Naive B cell (primary cell): ENCODE data around the gene SEBOX. TPM values are rescaled to one million over a fixed set of nuclear protein-coding genes. Genes with fewer than 3 reads are reported as not detected.

ENCODE experiments used
- ATAC-seq, 2 donors: fragments of 150-1000 bp; cut with Tn5 transposase; 2 replicates each; pipeline ENCODE4 v1.10.0; 2021; ENCODE audit warnings: low read depth in 2 of 2, mild to moderate bottlenecking in 2 of 2, moderate library complexity in 2 of 2
- DNase-seq: peaks from one replicate; pipeline ENCODE4 v3.0.0; 2022
- H3K27ac Mint-ChIP-seq, 6 donors: one replicate each; pipeline ENCODE4 v1.8.0; 2020 to 2022; ENCODE audit warnings: mild to moderate bottlenecking in 6 of 6, mixed read lengths in 6 of 6, moderate library complexity in 5 of 6, inconsistent platforms in 2 of 6
- H3K27me3 Mint-ChIP-seq, 3 donors: one replicate each; pipeline ENCODE4 v1.8.0; 2021 to 2022; ENCODE audit warnings: mixed read lengths in 3 of 3, mild to moderate bottlenecking in 1 of 3
- H3K36me3 Mint-ChIP-seq, 2 donors: one replicate each; pipeline ENCODE4 v1.8.0; 2020 to 2022; ENCODE audit warnings: mixed read lengths in 2 of 2, inconsistent platforms in 1 of 2, mild to moderate bottlenecking in 1 of 2
- H3K4me1 Mint-ChIP-seq, 3 donors: one replicate each; pipeline ENCODE4 v1.8.0; 2020 to 2022; ENCODE audit warnings: mixed read lengths in 3 of 3, inconsistent platforms in 1 of 3, mild to moderate bottlenecking in 1 of 3, moderate library complexity in 1 of 3
- H3K4me3 Mint-ChIP-seq, 8 donors: one replicate each; pipeline ENCODE4 v1.8.0; 2020 to 2022; ENCODE audit warnings: mild to moderate bottlenecking in 8 of 8, mixed read lengths in 8 of 8, moderate library complexity in 8 of 8, inconsistent platforms in 2 of 8
- H3K9me3 Mint-ChIP-seq, 7 donors: one replicate each; pipeline ENCODE4 v1.8.0; 2020 to 2022; ENCODE audit warnings: mixed read lengths in 7 of 7, mild to moderate bottlenecking in 5 of 7, inconsistent platforms in 2 of 7, moderate library complexity in 1 of 7
- polyA plus RNA-seq, 6 donors: library from polyadenylated mRNA; unstranded; fragments of 300-500 nt; fragmentation: Illumina TruSeq; gene quantifications; one replicate each; pipeline ENCODE4 v1.2.3, GENCODE V29; 2021; ENCODE audit warnings: low read depth in 6 of 6

Gene SEBOX
- polyA plus RNA-seq: not detected

DNA sequence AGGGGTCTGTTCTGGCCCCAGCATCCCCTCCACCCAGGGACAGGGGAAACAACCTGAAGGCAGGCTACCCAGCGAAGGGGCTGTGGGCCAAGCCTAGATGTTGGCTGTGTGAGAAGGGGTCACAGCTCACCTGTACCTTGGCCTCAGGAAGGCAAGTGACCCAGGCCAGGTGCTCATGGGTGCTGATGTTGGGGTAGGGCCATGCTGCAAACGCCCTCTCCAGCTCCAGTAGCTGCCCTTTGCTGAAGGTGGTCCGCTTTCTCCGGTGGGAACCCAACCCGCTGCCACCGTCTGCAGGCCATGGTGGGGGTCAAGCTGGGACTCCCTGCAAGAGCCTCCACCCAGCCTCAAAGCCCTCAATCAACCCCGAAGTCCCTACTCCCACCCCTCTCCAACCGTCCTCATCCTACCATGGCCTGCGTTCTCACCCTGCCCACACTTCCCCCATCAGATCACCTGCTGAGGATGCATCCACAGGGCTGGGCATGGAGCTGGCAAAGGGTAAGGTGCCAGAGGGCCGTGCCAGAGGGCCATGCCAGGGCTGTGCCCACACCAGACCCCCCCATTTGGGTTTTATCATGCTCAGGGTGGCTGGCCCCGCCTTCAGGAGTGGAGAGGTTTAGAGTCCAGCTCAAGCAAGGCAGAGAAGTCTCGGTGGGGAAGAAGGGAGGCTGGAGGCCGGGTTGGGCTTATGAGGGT, at the start of gene SEBOX:
Gene SEBOX (minus strand): TSS at position 535 of the 699 bp plus-strand sequence. CDS start 48 bp downstream, at position 487.
- H3K9me3 Mint-ChIP-seq: no peaks in the 10 kb centered on the region
- no peaks in the 10 kb centered on the region for H3K27me3 Mint-ChIP-seq
- H3K36me3 Mint-ChIP-seq: no peaks in the 10 kb centered on the region
- no peak within 1 kb of the TSS for H3K4me3 Mint-ChIP-seq
- DNase-seq (no peak), ATAC-seq (no peak)
- no peaks in the 10 kb centered on the region for H3K4me1 Mint-ChIP-seq
- peak within 1 kb of the TSS in 3 of 6 donors; percentile 52 to 66 (median 54) for H3K27ac Mint-ChIP-seq

DNA sequence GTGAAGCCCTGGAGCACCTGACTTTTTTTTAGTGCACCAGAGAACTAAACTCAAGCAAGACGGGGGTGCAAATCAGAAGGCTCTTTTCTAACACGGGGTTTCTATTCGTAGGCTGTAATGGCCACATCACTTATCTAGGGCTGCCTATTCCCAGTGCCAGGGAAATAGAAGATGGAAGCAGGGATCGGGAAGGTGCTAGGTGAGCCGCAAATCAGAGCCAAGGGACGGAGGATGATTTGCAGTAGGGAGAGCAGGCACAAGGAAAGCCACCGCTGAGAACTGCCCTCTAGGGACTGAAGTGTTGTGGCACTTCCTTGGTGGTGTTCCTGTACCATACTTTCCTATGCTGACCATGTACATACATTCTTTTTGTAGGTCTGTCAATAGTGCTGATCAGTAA, 48.8 kb upstream of the SEBOX start:
- H3K27ac Mint-ChIP-seq: peak overlapping the region in 1 of 6 donors; percentile 22
- H3K4me3 Mint-ChIP-seq: no peak overlapping the region
- no peak for DNase-seq
- no peaks in the 10 kb centered on the region for H3K36me3 Mint-ChIP-seq
- no peaks in the 10 kb centered on the region for H3K9me3 Mint-ChIP-seq
- peaks cover 0 to 8% (median 7%) of the 10 kb centered on the region in 3 donors for H3K4me1 Mint-ChIP-seq
- no peak for ATAC-seq
- H3K27me3 Mint-ChIP-seq: peaks cover 22 to 27% (median 25%) of the 10 kb centered on the region in 3 donors

- Mint-ChIP-seq H3K27ac (no peak overlapping the region), H3K27me3 (peaks cover 28 to 42% (median 36%) of the 10 kb centered on the region in 3 donors), H3K9me3 (no peaks in the 10 kb centered on the region), H3K4me1 (peaks cover 0 to 7% (median 6%) of the 10 kb centered on the region in 3 donors), H3K36me3 (no peaks in the 10 kb centered on the region), H3K4me3 (no peak overlapping the region)
- no peak for ATAC-seq
- no peak for DNase-seq
These were observed 47.1 kb upstream of the SEBOX start for GRCh38 chr17:28412099-28412498.

- H3K27me3 Mint-ChIP-seq: peaks cover 11 to 35% (median 17%) of the 10 kb centered on the region in 3 donors
- DNase-seq (no peak), ATAC-seq (no peak)
- H3K9me3 Mint-ChIP-seq: no peaks in the 10 kb centered on the region
- H3K4me3 Mint-ChIP-seq: peak overlapping the region in 1 of 8 donors; percentile 65
- peaks cover 7 to 9% (median 9%) of the 10 kb centered on the region in 3 donors for H3K4me1 Mint-ChIP-seq
- H3K27ac Mint-ChIP-seq: no peak overlapping the region
- no peaks in the 10 kb centered on the region for H3K36me3 Mint-ChIP-seq
These were observed 42.9 kb upstream of the SEBOX start for GRCh38 chr17:28407974-28408306.

DNA sequence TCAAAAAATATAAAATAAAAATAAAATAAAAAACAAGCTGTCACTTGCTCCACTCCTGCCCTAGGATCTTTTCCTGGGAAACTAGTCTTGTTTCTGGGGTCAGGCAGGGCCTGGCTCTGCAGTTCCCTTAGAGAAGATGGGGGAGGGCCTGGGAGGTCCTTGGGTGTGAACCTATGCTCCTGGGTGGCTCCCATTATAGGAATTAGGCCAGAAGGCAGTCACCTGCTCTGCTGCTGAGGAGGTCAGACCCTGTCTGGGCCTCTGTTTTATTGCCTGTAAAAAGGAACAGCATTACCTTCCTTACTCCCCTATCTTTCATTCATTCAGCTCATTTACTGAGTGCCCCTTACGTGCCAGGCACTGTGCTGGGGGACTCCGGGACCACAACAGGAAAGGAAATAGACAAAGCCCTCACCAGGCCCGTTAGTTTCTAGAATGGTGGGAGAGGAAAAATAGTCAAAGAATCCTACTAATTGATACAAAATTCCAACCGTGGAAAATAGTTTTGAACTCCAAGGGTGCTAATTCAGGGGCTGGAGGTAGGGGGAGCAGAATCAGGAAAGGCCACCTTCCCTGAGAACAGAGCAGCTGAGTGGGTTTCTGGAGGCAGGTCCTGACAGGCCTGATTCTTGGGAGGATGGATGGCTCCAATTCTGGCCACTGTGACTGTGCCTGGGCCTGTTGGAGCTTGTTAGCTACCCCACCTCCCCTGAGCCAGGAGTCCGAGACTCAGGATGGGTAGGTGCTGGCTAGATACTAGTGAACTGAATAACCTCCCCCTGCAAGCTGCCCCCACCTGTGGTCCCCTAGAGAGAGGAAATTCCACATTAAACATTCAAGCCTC, 42.4 kb upstream of the SEBOX start:
- ATAC-seq: no peak
- no peak for DNase-seq
- peak overlapping the region in 7 of 8 donors; percentile 18 to 94 (median 72) for H3K4me3 Mint-ChIP-seq
- peaks cover 11 to 35% (median 13%) of the 10 kb centered on the region in 3 donors for H3K27me3 Mint-ChIP-seq
- H3K36me3 Mint-ChIP-seq: no peaks in the 10 kb centered on the region
- H3K9me3 Mint-ChIP-seq: no peaks in the 10 kb centered on the region
- H3K4me1 Mint-ChIP-seq: peaks cover 7 to 9% (median 9%) of the 10 kb centered on the region in 3 donors
- H3K27ac Mint-ChIP-seq: no peak overlapping the region

GRCh38 chr17:28406473-28406814, 41.4 kb upstream of the SEBOX start:
- peaks cover 6 to 30% (median 11%) of the 10 kb centered on the region in 3 donors for H3K27me3 Mint-ChIP-seq
- peaks cover 7 to 9% (median 9%) of the 10 kb centered on the region in 3 donors for H3K4me1 Mint-ChIP-seq
- no peaks in the 10 kb centered on the region for H3K36me3 Mint-ChIP-seq
- ATAC-seq (peak; percentile 17 to 30), DNase-seq (no peak)
- peak overlapping the region in 1 of 6 donors; percentile 75 for H3K27ac Mint-ChIP-seq
- H3K4me3 Mint-ChIP-seq: peak overlapping the region; percentile 65 to 94 (median 80)
- no peaks in the 10 kb centered on the region for H3K9me3 Mint-ChIP-seq

DNA sequence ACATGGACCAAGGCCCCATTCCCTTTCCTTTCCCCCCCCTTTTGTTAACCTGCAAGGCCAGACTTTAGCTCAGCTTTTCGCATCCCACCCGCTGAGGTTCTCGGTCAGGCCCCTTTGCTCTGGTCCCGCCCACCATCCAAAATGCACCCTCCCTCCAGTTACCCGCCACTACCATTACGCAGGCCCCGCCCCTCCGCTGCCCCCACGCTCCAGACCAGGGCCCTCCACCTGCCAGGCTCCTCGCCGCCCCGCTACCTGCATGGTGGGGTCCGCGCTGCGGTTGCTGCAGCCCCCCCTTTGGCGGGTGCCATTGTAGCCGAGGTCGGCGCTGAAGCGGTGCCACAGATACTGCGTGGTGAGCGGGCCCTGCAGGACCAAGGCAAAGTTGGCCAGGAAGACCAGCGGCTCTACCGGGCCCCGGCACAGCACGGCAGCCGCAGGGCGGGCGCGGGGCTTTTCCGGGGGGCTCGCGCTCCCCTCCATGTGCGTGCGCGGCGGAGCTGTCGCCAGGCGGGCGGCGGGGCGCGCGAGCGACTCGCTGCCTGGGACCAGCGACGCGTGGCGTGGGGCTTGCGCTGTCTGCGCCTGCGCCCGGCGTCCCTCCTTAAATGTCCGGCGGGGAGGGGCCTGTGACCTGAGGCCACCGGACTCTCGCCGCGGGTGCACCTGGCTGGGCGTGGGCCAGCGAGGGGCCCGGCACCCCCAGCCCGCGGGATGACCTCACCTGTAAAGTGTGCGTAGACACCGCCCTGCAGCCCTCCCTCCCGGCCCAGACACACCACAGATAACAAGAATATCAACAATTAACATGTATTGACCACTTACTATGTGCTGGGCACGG, 40.9 kb upstream of the SEBOX start, which contains the start of gene SLC46A1:
Gene SLC46A1 (minus strand): TSS at position 581 of the 841 bp plus-strand sequence. CDS start 98 bp downstream, at position 483.
- H3K27ac Mint-ChIP-seq: peak within 1 kb of the TSS in 2 of 6 donors; percentile 52 to 75
- ATAC-seq: peak; percentile 76 to 81
- H3K9me3 Mint-ChIP-seq: no peaks in the 10 kb centered on the region
- peaks cover 6 to 24% (median 11%) of the 10 kb centered on the region in 3 donors for H3K27me3 Mint-ChIP-seq
- peak; percentile 28 for DNase-seq
- H3K4me3 Mint-ChIP-seq: peak within 1 kb of the TSS; percentile 78 to 94 (median 84)
- no peaks in the 10 kb centered on the region for H3K36me3 Mint-ChIP-seq
- peaks cover 7 to 9% (median 9%) of the 10 kb centered on the region in 3 donors for H3K4me1 Mint-ChIP-seq

DNA sequence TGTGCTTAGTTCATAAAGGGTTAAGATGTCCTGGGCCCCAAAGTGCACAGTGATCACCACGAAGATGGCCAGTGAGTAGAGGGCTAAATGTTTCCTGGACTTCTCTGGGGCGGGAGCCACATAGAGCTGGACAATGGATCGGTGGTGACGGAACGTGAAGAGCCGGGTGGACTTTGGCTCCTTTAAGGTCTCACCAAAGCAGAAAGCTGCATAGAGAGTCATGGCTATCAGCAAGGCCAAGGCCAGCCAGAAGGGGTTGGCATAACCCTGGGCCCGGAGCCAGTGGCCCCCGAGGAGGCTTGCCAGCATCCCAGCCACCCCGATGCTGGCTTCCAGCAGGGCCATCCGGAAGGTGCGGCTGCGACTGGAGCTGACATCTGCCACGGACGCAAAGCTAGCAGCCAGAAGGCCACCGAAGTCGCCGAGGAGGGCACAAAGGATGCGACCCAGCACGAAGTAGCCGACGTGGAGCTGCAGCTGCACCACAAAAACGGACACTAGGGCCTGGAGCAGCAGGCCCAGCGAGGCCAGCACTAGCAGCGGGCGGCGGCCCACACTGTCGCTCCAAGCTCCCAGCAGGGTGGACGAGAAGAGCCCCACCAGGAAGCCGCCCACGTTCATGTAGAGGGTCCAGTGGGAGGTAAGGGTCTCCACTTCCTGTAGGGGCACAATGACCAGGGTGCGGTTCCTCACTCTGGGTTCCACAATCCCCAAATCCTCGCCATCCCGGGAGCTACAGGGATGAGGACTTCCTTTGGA, 40.0 kb upstream of the SEBOX start:
- Mint-ChIP-seq H3K27ac (peak overlapping the region in 2 of 6 donors; percentile 52 to 83), H3K4me3 (peak overlapping the region; percentile 77 to 90 (median 82)), H3K9me3 (no peaks in the 10 kb centered on the region), H3K4me1 (peaks cover 7 to 9% (median 9%) of the 10 kb centered on the region in 3 donors), H3K27me3 (peaks cover 6 to 20% (median 11%) of the 10 kb centered on the region in 3 donors), H3K36me3 (no peaks in the 10 kb centered on the region)
- no peak for DNase-seq
- no peak for ATAC-seq

- Mint-ChIP-seq H3K4me1 (peaks cover 7 to 9% (median 9%) of the 10 kb centered on the region in 3 donors), H3K9me3 (no peaks in the 10 kb centered on the region), H3K27ac (peak overlapping the region in 1 of 6 donors; percentile 83), H3K4me3 (peak overlapping the region; percentile 49 to 90 (median 76)), H3K36me3 (no peaks in the 10 kb centered on the region), H3K27me3 (peaks cover 6 to 20% (median 11%) of the 10 kb centered on the region in 3 donors)
- no peak for DNase-seq
- ATAC-seq: no peak
These were observed 39.4 kb upstream of the SEBOX start for GRCh38 chr17:28404461-28404811.

DNA sequence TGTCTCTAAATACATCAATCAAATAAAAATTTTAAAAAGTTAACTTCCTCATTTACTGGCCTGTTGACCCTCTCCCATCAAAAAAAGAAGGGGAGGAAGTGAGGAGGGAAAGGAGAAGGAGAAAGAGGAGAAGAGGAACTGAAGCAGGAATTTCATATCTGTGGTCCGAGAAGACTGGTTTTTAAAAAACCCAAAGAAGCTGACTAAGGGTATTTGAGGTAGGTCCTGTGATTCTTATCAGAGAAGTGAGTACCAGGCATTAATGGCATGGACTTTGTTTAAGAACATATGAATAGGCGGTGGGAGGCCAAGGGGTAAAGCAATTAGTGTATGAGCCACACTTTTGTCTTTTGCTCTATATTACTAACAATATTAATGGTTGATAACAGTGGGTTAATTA, 39.0 kb upstream of the SEBOX start:
- Mint-ChIP-seq H3K9me3 (no peaks in the 10 kb centered on the region), H3K4me1 (peaks cover 7 to 9% (median 9%) of the 10 kb centered on the region in 3 donors), H3K27ac (no peak overlapping the region), H3K4me3 (peak overlapping the region in 5 of 8 donors; percentile 64 to 79 (median 77)), H3K27me3 (peaks cover 6 to 20% (median 11%) of the 10 kb centered on the region in 3 donors), H3K36me3 (no peaks in the 10 kb centered on the region)
- ATAC-seq (no peak), DNase-seq (no peak)

- H3K4me1 Mint-ChIP-seq: peaks cover 9 to 11% (median 11%) of the 10 kb centered on the region in 3 donors
- ATAC-seq (no peak), DNase-seq (no peak)
- no peaks in the 10 kb centered on the region for H3K9me3 Mint-ChIP-seq
- no peaks in the 10 kb centered on the region for H3K36me3 Mint-ChIP-seq
- peaks cover 0 to 10% (median 1%) of the 10 kb centered on the region in 3 donors for H3K27me3 Mint-ChIP-seq
- H3K27ac Mint-ChIP-seq: peak overlapping the region in 1 of 6 donors; percentile 21
- H3K4me3 Mint-ChIP-seq: peak overlapping the region in 4 of 8 donors; percentile 41 to 70 (median 46)
These were observed 37.8 kb upstream of the SEBOX start for GRCh38 chr17:28402844-28403243.

- DNase-seq (no peak), ATAC-seq (no peak)
- peaks cover 9 to 12% (median 12%) of the 10 kb centered on the region in 3 donors for H3K4me1 Mint-ChIP-seq
- H3K4me3 Mint-ChIP-seq: no peak overlapping the region
- H3K27me3 Mint-ChIP-seq: peaks cover 0 to 6% (median 0%) of the 10 kb centered on the region in 3 donors
- H3K27ac Mint-ChIP-seq: peak overlapping the region in 1 of 6 donors; percentile 36
- no peaks in the 10 kb centered on the region for H3K36me3 Mint-ChIP-seq
- no peaks in the 10 kb centered on the region for H3K9me3 Mint-ChIP-seq
These were observed 37.2 kb upstream of the SEBOX start for GRCh38 chr17:28402224-28402630.
